CD4-positive, alpha-beta T cell treated with Interleukin-12 subunit alpha and Interleukin-12 subunit beta, for 1 hour (primary cell): ENCODE results near the gene XRCC1.
"Not testable (repeated sequence)": the region's sequence is repeated elsewhere in the genome, so short reads cannot be mapped to it uniquely, and the experiment has no call there.

Source experiments
- DNase-seq: peaks from one replicate; pipeline ENCODE4 v3.0.0-alpha.2; 2020

The XRCC1 gene

GRCh38 chr19:43575156-43575950, at the start of gene XRCC1, which contains the start of gene PINLYP:
XRCC1 (minus strand) TSS chr19:43575527; CDS start chr19:43575458, 69 bp downstream.
PINLYP (plus strand) TSS chr19:43575801; CDS start chr19:43577192, 1,391 bp downstream.
- peak; percentile 98 for DNase-seq

GRCh38 chr19:43624933-43625332, 49.6 kb upstream of the XRCC1 start:
- peak; percentile 88 for DNase-seq

GRCh38 chr19:43623889-43624670, 48.8 kb upstream of the XRCC1 start:
- no peak for DNase-seq

GRCh38 chr19:43622956-43623355, 47.6 kb upstream of the XRCC1 start:
- no peak for DNase-seq

GRCh38 chr19:43622070-43622469, 46.7 kb upstream of the XRCC1 start:
- no peak for DNase-seq

- peak; percentile 88 for DNase-seq
Observed at GRCh38 chr19:43620061-43621001, 45.0 kb upstream of the XRCC1 start.

GRCh38 chr19:43619262-43620060, 44.1 kb upstream of the XRCC1 start, which contains the start of gene ZNF428:
ZNF428 (minus strand) TSS chr19:43619629; CDS start chr19:43614304, 5,325 bp downstream.
- DNase-seq: peak; percentile 91

- DNase-seq: peak; percentile 41
Observed at GRCh38 chr19:43618921-43619261, 43.6 kb upstream of the XRCC1 start.

- no peak for DNase-seq
Observed at GRCh38 chr19:43616954-43617353, 41.6 kb upstream of the XRCC1 start.

- no peak for DNase-seq
Observed at GRCh38 chr19:43616306-43616705, 41.0 kb upstream of the XRCC1 start.

- no peak for DNase-seq
Observed at GRCh38 chr19:43612374-43612773, 37.0 kb upstream of the XRCC1 start.

GRCh38 chr19:43611788-43612187, 36.5 kb upstream of the XRCC1 start, which contains the start of gene SRRM5:
SRRM5 (plus strand) TSS chr19:43612088; CDS start chr19:43612122, 34 bp downstream.
- DNase-seq: no peak

- no peak for DNase-seq
Observed at GRCh38 chr19:43610493-43610892, 35.2 kb upstream of the XRCC1 start.

- no peak for DNase-seq
Observed at GRCh38 chr19:43609872-43610271, 34.5 kb upstream of the XRCC1 start.

GRCh38 chr19:43607238-43608205, 32.2 kb upstream of the XRCC1 start:
- DNase-seq: no peak

- no peak for DNase-seq
Observed at GRCh38 chr19:43606569-43607229, 31.4 kb upstream of the XRCC1 start.

- DNase-seq: no peak
Observed at GRCh38 chr19:43605875-43606568, 30.7 kb upstream of the XRCC1 start.

- DNase-seq: not testable (repeated sequence)
Observed at GRCh38 chr19:43600326-43600725, 25.0 kb upstream of the XRCC1 start.

GRCh38 chr19:43599635-43600295, 24.4 kb upstream of the XRCC1 start:
- DNase-seq: no peak
